KOPT-K1 (cell line): Measurements from ENCODE around the gene TAS2R42.

Source experiments
- H3K27ac ChIP-seq: fragments of 200-600 bp; sonication (generic); 2 replicates; pipeline ENCODE4 v1.5.1; 2016; ENCODE audit warnings: antibody characterized with exemption, mild to moderate bottlenecking, low read depth, low read length; ENCODE audit not compliant: poor library complexity, severe bottlenecking
- H3K36me3 ChIP-seq: fragments of 200-600 bp; sonication (generic); 2 replicates; pipeline ENCODE4 v1.5.1; 2017; ENCODE audit warnings: antibody characterized with exemption, mild to moderate bottlenecking, low read length, moderate library complexity; ENCODE audit not compliant: insufficient read depth
- H3K9me3 ChIP-seq: fragments of 200-600 bp; sonication (generic); 2 replicates; pipeline ENCODE4 v1.5.1; 2017; ENCODE audit warnings: antibody characterized with exemption, low read length, mild to moderate bottlenecking; ENCODE audit not compliant: insufficient read depth, poor library complexity, severe bottlenecking

Gene TAS2R42

GRCh38 chr12:11186837-11187236 is at the start of gene TAS2R42:
TSS of gene TAS2R42 (minus strand) at chr12:11186937. CDS start at chr12:11186937, 0 bp downstream.
- H3K27ac ChIP-seq = no peak within 1 kb of the TSS
- H3K36me3 ChIP-seq = no peaks in the 10 kb centered on the region
- H3K9me3 ChIP-seq = no peaks in the 10 kb centered on the region

GRCh38 chr12:11233532-11233931 is 46.8 kb upstream of the TAS2R42 start:
- Histone ChIP-seq H3K27ac (no peak overlapping the region), H3K36me3 (no peaks in the 10 kb centered on the region), H3K9me3 (no peaks in the 10 kb centered on the region)

DNA sequence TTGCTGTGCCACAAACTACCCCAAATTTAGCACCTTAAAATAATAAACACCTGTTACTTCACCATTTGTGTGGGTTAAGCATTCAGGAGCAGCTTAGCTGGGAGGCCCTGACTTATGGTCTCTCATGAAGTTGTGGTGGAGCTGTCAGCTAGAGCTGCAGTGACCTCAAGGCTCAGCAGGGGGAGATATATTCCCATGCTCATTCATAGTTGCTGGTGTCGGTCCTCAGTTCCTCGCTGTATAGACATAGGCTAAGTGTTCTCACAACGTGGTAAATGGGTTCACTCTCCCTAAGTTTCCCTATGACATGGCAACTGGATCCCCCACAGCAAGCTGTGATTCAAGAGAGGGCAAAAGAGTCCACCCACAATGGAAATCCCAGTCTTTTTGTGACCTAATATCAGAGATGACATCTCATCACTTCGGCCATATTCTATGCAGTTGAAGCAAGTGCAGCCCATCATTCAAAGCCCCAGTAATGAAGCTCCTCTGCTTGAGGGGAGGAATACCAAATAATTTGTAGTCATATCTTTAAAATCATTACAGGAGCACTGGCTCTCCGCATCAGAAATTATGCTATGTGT is 41.7 kb upstream of the TAS2R42 start:
- no peaks in the 10 kb centered on the region for H3K36me3 ChIP-seq
- H3K9me3 ChIP-seq = no peaks in the 10 kb centered on the region
- H3K27ac ChIP-seq = no peak overlapping the region

GRCh38 chr12:11227373-11227772 is 40.6 kb upstream of the TAS2R42 start:
- no peaks in the 10 kb centered on the region for H3K36me3 ChIP-seq
- no peaks in the 10 kb centered on the region for H3K9me3 ChIP-seq
- no peak overlapping the region for H3K27ac ChIP-seq

- H3K27ac ChIP-seq = no peak overlapping the region
- peaks cover 4% of the 10 kb centered on the region for H3K9me3 ChIP-seq
- H3K36me3 ChIP-seq = no peaks in the 10 kb centered on the region
These were observed 22.4 kb upstream of the TAS2R42 start for GRCh38 chr12:11209113-11209512.

DNA sequence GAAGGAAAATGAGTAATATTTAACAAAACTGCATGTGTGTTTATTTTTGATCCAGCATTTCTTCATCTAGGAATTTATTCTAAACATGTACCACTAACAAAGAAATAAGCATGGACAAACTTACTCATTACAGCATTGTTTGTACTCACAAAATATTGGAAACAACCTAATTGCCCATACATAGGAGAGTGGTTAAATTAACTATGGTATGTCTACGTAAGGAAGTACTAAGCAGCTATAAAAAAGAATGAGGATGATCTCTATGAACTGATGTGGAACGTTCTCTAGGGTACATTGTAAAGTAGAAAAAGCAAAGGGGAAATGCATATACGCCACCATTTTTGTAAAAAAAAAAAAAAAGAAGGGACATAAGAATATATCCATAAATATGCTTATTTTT is 17.4 kb upstream of the TAS2R42 start:
- Histone ChIP-seq H3K36me3 (no peaks in the 10 kb centered on the region), H3K27ac (no peak overlapping the region), H3K9me3 (peaks cover 9% of the 10 kb centered on the region)

- H3K9me3 ChIP-seq = peaks cover 9% of the 10 kb centered on the region
- no peak overlapping the region for H3K27ac ChIP-seq
- H3K36me3 ChIP-seq = no peaks in the 10 kb centered on the region
These were observed 16.1 kb upstream of the TAS2R42 start for GRCh38 chr12:11202811-11203210.

DNA sequence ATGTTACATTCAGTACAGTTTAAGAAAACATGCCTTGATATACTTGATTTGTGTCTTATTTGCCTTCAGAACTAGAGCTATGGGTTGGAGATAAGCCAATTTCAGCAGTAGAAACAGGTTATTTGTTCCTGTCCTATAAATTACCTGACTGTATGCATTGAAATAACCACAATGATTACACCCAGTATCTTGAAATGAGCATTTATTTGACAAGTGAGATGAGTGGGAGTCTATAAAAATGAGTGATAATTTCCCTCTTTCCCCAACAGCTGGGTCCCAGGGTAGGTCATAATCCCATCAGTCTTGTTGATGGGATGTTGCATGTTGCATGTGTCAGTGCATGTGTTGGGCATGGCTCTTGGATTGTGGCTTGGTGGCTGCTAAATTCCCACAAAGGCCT is 3.7 kb downstream of the TAS2R42 start:
- no peaks in the 10 kb centered on the region for H3K9me3 ChIP-seq
- no peaks in the 10 kb centered on the region for H3K36me3 ChIP-seq
- no peak overlapping the region for H3K27ac ChIP-seq

DNA sequence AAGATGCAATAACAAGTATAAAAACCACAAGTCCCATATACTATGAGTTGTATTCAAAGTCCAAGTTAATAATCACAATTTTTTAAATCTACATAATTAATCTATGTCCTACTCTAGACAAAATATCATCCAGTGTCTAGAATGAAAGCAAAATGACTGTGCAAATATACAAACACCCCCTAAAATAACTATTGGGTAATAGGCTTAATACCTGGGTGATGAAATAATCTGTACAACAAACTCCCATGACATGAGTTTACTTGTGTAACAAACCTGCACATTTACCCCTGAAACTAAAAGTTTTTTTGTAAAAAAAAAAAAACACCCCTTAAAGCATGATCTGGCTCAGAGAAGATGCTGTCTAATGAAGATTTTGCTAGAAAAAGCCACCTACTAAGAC is 4.2 kb downstream of the TAS2R42 start:
- no peak overlapping the region for H3K27ac ChIP-seq
- no peaks in the 10 kb centered on the region for H3K36me3 ChIP-seq
- no peaks in the 10 kb centered on the region for H3K9me3 ChIP-seq

DNA sequence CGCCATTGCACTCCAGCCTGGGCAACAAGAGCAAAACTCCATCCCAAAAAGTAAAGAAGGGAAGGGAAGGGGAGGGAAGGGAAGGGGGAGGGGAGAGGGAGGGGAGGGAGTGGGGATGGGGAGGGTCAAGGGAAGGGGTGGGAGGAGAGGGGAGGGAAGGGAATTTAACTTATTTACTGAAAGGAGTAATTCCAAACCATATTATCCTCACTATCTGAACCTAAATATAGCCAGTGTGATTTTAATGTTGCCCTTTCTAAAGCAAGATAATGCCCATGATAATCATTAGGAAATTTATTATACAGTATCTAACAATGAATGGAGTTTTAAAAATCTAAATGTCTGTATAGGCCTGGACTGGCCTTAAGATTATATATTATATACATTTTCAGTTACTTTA is 8.5 kb downstream of the TAS2R42 start:
- no peak overlapping the region for H3K27ac ChIP-seq
- H3K36me3 ChIP-seq = peaks cover 25% of the 10 kb centered on the region
- no peaks in the 10 kb centered on the region for H3K9me3 ChIP-seq

GRCh38 chr12:11174022-11174421 is 12.7 kb downstream of the TAS2R42 start:
- Histone ChIP-seq H3K36me3 (peaks cover 43% of the 10 kb centered on the region), H3K9me3 (peaks cover 6% of the 10 kb centered on the region)

GRCh38 chr12:11171969-11172675 is 14.6 kb downstream of the TAS2R42 start:
- H3K9me3 ChIP-seq = peaks cover 6% of the 10 kb centered on the region
- H3K27ac ChIP-seq = peak overlapping the region; percentile 95
- peaks cover 58% of the 10 kb centered on the region for H3K36me3 ChIP-seq

More at GRCh38 chr12:11174022-11174421, 12.7 kb downstream of the TAS2R42 start:
- H3K27ac ChIP-seq = no peak overlapping the region

GRCh38 chr12:11171145-11171968 is 15.4 kb downstream of the TAS2R42 start, which contains the start of gene SMIM10L1:
TSS of gene SMIM10L1 (plus strand) at chr12:11171194. CDS start at chr12:11171357, 163 bp downstream.
- Histone ChIP-seq H3K9me3 (peaks cover 6% of the 10 kb centered on the region), H3K27ac (peak within 1 kb of the TSS; percentile 95), H3K36me3 (peaks cover 65% of the 10 kb centered on the region)

DNA sequence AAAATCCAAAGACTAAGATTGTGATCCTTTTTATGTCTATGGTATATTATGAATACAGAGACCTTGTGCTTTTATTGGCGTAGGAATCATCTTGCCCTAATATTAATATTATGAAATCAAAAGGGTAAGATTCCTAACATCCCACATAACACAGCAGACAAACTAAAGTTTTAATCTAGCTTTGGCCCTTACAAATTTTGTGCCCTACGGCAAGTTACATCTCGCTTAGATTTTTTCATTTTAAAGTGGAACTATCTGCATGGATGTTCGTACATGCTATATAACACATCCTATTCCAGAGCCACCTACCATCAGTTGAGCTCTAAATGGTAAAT is 16.0 kb downstream of the TAS2R42 start:
- H3K36me3 ChIP-seq = peaks cover 65% of the 10 kb centered on the region
- H3K9me3 ChIP-seq = peaks cover 6% of the 10 kb centered on the region
- peak overlapping the region; percentile 95 for H3K27ac ChIP-seq

GRCh38 chr12:11166300-11166699 is 20.4 kb downstream of the TAS2R42 start:
- Histone ChIP-seq H3K27ac (no peak overlapping the region), H3K36me3 (peaks cover 78% of the 10 kb centered on the region), H3K9me3 (peaks cover 5% of the 10 kb centered on the region)
